GM12878 (cell line): ENCODE data around the gene SERPINA6.

Experiments used
- EGR1 ChIP-seq, 2 experiments: IDR thresholded peaks; 1 replicate in 1 of 2; 2 replicates in 1 of 2; pipeline ENCODE4 v1.6.1; 2011 to 2012; ENCODE audit warnings: low read depth in 2 of 2, low read length in 2 of 2, borderline replicate concordance in 1 of 2, mild to moderate bottlenecking in 1 of 2, moderate library complexity in 1 of 2
- FOXM1 ChIP-seq: IDR thresholded peaks from 2 replicates; pipeline ENCODE4 v1.6.1; 2012; ENCODE audit warnings: low read depth, mild to moderate bottlenecking, inconsistent platforms, low read length, moderate library complexity
- HDAC2 ChIP-seq: fragments of 200-600 bp; sonication (generic); IDR thresholded peaks from 2 replicates; pipeline ENCODE4 v1.6.1; 2017
- NBN ChIP-seq: fragments of 450-650 bp; IDR thresholded peaks from 2 replicates; pipeline ENCODE4 v1.6.1; 2016
- POLR2A ChIP-seq: IDR thresholded peaks from 2 replicates; pipeline ENCODE4 v1.6.1; 2011; ENCODE audit warnings: low read depth, mild to moderate bottlenecking, low read length
- RAD21 ChIP-seq: IDR thresholded peaks from 2 replicates; pipeline ENCODE4 v1.6.1; 2011; ENCODE audit warnings: mild to moderate bottlenecking, low read depth, low read length, moderate library complexity; ENCODE audit not compliant: insufficient read depth
- RFX5 ChIP-seq: IDR thresholded peaks from 2 replicates; pipeline ENCODE4 v1.6.1; 2011; ENCODE audit warnings: low read depth, low read length, improper control_type of control experiment
- TAF1 ChIP-seq: IDR thresholded peaks from 2 replicates; pipeline ENCODE4 v1.6.1; 2011; ENCODE audit warnings: mild to moderate bottlenecking, low read depth, low read length, borderline replicate concordance
- TF ChIP-seq, protein P1 (sequence below): IDR thresholded peaks from 2 replicates; pipeline ENCODE4 v1.6.1; 2012; ENCODE audit warnings: mild to moderate bottlenecking, low read depth, low read length
- TF ChIP-seq, protein P2 (sequence below): IDR thresholded peaks from 2 replicates; pipeline ENCODE4 v1.6.1; 2011; ENCODE audit warnings: low read depth, low read length, improper control_type of control experiment, borderline replicate concordance
- TF ChIP-seq, protein P3 (sequence below), 3 experiments: IDR thresholded peaks in 2 of 3; conservative IDR thresholded peaks in 1 of 3; 2 replicates each; pipeline ENCODE4 v1.5.1; 2011; ENCODE audit warnings: low read depth in 3 of 3, low read length in 3 of 3, mild to moderate bottlenecking in 3 of 3, control low read depth in 2 of 3, moderate library complexity in 2 of 3, inconsistent platforms in 1 of 3, mixed read lengths in 1 of 3; ENCODE audit not compliant: control insufficient read depth in 2 of 3, insufficient read depth in 1 of 3; ENCODE audit errors: extremely low read depth in 1 of 3
- TF ChIP-seq, protein P4 (sequence below): fragments of 150-350 bp; IDR thresholded peaks from 2 replicates; pipeline ENCODE4 v1.6.1; 2016; ENCODE audit warnings: low read depth, low read length

- TF ChIP-seq POLR2A: no peak
- TF ChIP-seq, protein P1, sequence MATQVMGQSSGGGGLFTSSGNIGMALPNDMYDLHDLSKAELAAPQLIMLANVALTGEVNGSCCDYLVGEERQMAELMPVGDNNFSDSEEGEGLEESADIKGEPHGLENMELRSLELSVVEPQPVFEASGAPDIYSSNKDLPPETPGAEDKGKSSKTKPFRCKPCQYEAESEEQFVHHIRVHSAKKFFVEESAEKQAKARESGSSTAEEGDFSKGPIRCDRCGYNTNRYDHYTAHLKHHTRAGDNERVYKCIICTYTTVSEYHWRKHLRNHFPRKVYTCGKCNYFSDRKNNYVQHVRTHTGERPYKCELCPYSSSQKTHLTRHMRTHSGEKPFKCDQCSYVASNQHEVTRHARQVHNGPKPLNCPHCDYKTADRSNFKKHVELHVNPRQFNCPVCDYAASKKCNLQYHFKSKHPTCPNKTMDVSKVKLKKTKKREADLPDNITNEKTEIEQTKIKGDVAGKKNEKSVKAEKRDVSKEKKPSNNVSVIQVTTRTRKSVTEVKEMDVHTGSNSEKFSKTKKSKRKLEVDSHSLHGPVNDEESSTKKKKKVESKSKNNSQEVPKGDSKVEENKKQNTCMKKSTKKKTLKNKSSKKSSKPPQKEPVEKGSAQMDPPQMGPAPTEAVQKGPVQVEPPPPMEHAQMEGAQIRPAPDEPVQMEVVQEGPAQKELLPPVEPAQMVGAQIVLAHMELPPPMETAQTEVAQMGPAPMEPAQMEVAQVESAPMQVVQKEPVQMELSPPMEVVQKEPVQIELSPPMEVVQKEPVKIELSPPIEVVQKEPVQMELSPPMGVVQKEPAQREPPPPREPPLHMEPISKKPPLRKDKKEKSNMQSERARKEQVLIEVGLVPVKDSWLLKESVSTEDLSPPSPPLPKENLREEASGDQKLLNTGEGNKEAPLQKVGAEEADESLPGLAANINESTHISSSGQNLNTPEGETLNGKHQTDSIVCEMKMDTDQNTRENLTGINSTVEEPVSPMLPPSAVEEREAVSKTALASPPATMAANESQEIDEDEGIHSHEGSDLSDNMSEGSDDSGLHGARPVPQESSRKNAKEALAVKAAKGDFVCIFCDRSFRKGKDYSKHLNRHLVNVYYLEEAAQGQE: no peak
- TF ChIP-seq, protein P2, sequence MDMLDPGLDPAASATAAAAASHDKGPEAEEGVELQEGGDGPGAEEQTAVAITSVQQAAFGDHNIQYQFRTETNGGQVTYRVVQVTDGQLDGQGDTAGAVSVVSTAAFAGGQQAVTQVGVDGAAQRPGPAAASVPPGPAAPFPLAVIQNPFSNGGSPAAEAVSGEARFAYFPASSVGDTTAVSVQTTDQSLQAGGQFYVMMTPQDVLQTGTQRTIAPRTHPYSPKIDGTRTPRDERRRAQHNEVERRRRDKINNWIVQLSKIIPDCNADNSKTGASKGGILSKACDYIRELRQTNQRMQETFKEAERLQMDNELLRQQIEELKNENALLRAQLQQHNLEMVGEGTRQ: no peak
- TF ChIP-seq, protein P3, sequence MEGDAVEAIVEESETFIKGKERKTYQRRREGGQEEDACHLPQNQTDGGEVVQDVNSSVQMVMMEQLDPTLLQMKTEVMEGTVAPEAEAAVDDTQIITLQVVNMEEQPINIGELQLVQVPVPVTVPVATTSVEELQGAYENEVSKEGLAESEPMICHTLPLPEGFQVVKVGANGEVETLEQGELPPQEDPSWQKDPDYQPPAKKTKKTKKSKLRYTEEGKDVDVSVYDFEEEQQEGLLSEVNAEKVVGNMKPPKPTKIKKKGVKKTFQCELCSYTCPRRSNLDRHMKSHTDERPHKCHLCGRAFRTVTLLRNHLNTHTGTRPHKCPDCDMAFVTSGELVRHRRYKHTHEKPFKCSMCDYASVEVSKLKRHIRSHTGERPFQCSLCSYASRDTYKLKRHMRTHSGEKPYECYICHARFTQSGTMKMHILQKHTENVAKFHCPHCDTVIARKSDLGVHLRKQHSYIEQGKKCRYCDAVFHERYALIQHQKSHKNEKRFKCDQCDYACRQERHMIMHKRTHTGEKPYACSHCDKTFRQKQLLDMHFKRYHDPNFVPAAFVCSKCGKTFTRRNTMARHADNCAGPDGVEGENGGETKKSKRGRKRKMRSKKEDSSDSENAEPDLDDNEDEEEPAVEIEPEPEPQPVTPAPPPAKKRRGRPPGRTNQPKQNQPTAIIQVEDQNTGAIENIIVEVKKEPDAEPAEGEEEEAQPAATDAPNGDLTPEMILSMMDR (IDR thresholded peaks at IDR 0.05 in 2 of 3, conservative IDR thresholded peaks at IDR 0.05 in 1 of 3; ENCODE audit: control insufficient read depth in 2 of 3, extremely low read depth in 1 of 3, insufficient read depth in 1 of 3, low read depth in 3 of 3, low read length in 3 of 3): no peak
- no peak for TF ChIP-seq RAD21
- TF ChIP-seq, protein P4, sequence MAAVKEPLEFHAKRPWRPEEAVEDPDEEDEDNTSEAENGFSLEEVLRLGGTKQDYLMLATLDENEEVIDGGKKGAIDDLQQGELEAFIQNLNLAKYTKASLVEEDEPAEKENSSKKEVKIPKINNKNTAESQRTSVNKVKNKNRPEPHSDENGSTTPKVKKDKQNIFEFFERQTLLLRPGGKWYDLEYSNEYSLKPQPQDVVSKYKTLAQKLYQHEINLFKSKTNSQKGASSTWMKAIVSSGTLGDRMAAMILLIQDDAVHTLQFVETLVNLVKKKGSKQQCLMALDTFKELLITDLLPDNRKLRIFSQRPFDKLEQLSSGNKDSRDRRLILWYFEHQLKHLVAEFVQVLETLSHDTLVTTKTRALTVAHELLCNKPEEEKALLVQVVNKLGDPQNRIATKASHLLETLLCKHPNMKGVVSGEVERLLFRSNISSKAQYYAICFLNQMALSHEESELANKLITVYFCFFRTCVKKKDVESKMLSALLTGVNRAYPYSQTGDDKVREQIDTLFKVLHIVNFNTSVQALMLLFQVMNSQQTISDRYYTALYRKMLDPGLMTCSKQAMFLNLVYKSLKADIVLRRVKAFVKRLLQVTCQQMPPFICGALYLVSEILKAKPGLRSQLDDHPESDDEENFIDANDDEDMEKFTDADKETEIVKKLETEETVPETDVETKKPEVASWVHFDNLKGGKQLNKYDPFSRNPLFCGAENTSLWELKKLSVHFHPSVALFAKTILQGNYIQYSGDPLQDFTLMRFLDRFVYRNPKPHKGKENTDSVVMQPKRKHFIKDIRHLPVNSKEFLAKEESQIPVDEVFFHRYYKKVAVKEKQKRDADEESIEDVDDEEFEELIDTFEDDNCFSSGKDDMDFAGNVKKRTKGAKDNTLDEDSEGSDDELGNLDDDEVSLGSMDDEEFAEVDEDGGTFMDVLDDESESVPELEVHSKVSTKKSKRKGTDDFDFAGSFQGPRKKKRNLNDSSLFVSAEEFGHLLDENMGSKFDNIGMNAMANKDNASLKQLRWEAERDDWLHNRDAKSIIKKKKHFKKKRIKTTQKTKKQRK: no peak
- no peak for TF ChIP-seq RFX5
- no peak for TF ChIP-seq EGR1 (IDR thresholded peaks at IDR 0.05; ENCODE audit: borderline replicate concordance in 1 of 2, low read depth in 2 of 2, low read length in 2 of 2)
- no peak for TF ChIP-seq FOXM1
- no peak for TF ChIP-seq TAF1
- no peak for TF ChIP-seq HDAC2
- TF ChIP-seq NBN: no peak
Observed at GRCh38 chr14:94332587-94332986, 9.5 kb upstream of the SERPINA6 start.
